GDM1 (cell line): ENCODE data around the gene MTHFR.

Experiments used
- DNase-seq: peaks from one replicate; lab custom pipeline; 2025; lab: John Stamatoyannopoulos, UW

The MTHFR gene

DNA sequence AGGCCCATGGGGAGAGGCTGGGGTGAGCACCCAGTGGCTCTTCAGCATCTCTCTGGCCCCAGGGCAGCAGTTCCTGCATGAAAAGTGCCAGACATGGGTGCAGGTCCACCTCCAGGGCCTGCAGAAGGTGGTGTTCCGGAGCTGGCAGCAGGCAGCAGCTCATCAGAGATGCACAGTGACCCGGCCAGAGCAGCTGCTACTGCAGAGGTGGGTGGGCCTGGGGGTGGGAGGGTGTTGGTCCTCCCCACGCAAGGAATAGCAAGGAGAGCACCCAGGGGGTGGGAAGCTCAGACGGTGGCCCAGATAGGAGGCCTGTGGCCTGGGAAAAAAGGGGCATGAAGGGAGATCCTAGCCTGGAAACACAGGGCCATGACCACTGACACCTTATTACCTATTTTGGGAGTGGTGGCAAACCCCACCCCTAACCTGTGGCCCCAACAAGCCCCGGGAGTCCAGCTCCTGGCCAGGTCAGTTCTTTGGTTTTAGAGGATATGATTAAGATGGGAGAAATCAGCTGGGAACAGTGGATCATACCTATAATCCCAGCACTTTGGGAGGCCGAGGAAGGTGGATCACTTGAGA lies 23.5 kb downstream of the MTHFR start:
- DNase-seq = no peak

DNA sequence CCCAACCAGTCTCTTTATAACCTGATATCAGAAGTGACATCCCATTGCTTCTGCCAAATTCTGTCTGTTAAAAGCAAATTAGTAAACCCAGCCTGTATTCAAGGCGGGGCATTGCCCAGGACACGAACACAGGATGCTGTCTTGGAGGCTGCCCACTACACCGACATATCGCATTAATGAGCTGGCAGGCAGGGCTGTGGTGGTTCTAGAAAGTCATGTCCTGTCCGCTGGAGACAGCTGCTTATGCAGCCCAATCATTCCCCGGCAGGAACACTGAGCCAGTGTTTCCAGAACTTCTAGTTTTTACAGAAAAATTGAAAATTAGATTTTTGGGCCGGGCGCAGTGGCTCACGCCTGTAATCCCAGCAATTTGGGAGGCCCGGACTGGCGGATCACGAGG lies 24.5 kb downstream of the MTHFR start:
- no peak for DNase-seq

DNA sequence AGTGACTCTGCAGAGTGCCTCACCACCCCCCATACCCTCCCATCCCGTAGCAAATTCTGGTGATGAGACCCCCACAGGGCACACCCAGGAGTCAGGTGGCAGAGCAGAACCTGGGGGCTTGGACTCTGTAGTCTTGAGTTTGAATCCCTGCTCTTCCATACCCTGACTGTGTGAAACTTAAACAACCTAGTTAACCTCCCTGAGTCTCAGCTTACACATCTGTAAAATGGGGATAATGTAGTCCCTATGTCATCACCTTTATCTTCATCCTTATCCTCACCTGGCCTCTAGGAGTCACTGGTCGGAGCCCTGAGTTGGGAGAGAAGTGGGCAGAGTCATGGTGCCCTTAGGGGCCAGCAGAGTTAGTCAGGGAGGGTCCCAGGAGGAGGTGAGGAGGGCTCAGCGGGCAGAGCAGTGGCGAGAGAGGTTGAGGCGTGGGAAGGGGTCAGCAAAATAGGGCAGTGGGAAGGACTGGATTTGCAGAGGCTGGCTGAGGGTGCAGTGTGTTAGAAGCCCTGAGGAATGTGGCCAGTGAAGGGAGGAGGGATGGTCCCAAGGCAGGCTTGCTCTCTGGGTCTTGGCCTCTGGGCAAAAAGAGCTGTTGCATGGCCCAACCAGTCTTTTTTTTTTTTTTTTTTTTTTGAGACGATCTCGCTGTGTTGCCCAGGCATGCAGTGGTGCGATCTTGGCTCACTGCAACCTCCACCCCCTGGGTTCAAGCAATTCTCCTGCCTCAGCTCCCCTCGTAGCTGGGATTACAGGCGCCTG lies 25.2 kb downstream of the MTHFR start:
- DNase-seq = no peak

DNA sequence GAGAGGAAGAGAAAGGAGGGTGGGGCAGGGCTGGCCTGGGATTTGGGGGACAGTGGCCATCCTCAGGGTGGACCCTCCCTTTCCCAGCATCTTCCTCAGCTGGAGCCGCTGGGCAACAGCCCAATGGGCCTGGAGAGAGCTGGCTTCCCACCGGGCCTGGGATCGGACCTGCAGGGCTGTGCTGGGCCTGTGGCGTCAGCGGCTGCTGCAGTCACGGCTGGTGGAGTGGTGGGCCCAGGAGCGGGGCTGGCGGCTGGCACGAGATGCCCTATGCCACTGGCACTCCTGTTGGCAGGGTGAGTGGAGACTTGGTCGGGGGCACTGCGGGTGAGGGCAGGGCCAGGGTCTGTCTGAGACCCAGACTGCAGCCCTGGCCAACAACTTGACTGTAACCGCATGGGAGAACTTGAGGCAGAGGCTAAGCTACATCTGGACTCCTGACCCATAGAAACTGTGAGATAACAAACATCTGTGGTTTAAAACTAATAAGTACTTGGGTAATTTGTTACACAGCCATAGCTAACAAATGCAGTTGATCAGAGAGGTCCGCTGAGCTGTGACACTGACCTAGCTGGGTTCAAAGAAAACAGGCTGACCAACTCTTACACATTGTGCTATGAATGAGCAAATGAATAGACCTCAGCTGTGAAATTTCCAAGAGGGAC lies 25.9 kb downstream of the MTHFR start:
- DNase-seq = no peak

DNA sequence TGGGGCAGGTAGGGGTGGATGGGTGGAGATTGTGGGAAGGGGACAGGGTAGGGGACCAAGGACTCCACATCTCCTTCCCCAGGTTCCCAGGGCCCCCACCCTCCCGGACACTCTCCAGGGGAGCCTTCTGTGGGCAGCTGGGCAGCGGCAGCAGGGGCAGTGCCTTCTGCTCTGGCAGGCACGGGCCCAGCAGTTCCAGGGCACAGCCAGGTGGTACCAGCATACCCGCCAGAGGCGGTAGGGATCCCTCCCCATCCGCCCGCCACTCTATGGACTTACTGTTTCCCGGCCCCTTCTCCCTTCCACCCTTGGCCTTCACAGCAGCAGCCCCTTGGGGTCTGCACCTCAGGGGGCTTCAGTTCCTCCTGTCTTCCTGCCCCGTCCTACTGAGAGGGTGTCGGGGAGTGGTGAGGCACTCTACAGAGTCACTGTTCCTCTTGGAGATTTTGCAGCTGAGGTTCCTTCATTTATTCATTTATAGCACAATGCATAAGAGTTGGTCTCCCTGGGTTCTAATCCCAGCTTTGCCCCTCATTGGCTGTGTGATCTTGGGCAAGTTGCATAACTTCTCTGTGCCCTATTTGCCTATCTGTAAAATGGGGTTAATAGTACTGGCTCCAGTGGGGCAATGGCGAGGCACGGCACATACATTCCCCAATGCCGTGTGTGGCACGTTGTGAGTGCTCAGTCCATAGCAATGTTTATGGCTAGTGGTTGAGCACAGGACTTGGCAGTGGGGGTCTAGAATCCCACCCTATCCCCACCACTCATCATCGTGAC lies 26.7 kb downstream of the MTHFR start:
- DNase-seq = no peak

DNA sequence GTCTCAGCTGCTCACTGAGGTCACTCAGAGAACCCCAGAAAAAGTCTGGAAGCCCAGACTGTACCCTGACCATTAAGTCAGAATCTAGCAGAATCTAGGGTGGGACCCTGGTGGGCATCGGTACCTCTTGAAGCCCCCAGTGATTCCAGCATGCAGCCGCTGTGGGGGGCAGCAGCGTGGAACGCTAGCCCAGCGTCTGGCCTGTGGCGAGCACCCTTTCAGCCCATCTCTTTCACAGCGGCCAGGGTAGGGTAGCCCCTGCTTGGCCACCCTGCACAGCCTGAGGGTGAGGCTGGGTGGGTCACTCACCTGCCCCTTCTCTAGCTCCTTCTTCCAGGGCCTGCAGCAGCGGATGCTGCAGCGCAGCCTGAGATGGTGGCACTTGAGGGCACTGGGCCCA lies 27.4 kb downstream of the MTHFR start:
- DNase-seq = no peak

DNA sequence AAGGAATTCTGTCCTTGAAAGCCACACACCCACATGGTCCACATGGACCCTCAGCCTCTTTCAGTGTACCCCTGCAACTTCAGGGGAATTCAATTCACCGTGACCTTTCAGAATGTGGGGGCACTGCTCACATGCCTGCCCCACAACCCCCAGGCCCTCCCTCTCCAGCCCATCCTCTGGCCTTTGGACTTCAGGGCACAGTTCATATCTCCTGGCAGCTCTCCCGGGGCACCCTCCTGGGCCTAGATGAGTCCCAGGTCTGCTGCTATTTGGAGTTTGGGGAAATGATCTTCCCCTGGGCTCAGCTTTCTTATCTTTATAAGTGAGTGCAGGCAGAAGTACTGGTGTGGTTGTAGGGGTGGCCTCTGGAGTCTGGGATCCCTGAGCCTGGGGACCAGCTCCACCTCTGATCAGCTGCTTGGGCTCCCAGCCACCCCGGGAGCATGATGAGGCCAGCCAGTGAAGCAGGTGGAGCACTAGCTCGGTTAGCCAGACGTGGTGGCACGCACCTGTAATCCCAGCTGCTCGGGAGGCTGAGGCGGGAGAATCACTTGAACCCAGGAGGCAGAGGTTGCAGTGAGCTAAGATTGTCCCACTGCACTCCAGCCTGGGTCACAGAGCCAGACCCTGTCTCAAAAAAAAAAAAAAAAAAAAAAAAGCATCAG lies 28.0 kb downstream of the MTHFR start:
- no peak for DNase-seq

DNA sequence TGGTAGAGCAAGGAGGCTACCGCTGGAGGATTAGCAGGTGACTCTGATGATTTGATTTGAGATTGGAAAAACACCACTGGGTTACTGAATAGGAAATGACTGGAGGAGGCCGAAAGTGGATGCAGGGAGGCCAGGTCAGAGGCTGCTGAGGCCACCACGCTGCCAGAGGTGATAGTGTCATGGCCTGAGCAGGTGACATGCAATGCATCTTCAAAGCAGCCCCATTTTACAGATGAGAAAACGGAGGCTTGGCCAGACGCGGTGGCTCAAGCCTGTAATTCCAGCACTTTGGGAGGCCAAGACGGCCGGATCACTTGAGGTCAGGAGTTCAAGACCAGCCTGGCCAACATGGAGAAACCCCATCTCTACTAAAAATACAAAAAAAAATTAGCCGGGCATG lies 31.0 kb downstream of the MTHFR start:
- no peak for DNase-seq

DNA sequence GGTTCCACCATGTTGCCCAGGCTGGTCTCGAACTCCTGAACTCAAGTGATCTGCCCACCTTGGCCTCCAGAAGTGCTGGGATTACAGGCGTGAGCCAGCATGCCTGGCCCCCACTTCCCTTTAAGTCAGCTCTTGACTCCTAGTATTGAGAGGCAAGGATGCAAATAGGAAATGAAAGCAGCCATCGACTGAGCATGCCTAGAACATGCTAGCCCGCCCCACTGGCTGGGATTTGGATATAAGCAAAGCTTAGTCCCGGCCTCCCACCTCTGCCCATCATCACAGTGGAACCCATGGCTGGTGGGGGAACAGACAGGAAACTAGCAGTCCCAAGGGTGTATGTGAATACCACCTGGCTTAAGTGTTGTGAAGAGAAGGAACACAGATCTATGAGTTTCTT lies 33.3 kb downstream of the MTHFR start:
- no peak for DNase-seq

DNA sequence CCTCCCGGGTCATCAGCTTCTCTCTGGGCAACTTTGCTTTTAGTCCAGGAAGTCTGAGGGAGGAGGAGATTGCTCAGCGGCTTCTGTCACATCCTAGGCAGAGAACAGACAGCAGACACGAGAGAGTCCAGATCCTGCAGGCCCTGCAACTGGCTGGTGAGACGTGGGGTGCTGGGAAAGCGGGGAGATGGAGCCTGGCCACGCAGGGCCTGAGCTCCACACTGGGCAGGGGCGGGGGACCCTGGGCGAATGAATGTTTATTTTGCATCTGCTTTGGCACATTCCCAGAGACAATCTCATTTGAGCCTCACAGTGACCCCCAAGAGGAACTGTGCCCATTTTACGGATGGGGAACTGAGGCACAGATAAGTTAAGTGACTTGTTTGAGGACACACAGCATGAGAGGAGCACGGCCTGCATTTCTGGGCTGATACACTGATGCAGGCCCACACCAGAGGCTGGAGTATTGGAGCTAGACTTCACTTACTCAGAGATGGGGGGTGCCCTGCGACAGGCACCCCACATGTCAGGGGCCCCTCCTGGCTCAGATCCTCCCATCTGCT lies 34.2 kb downstream of the MTHFR start:
- no peak for DNase-seq

DNA sequence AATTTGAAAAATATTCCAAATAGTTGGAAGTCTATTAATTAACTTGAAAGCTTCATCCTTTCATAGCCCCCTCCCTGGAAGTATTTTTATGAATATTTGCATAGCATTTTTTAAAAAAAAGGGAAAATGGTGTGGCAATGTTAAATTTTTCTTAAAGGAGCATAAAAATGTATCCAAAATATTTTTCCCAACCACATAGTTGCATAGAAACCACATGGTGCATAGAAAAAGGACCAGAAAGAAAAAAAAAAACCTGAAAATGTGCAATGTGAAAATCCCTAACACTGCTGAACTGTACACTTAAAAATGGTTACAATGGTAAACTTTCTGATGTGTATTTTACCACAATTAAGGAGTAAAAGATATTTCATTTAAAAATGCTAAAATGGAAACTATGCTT lies 35.8 kb downstream of the MTHFR start:
- DNase-seq = no peak

DNA sequence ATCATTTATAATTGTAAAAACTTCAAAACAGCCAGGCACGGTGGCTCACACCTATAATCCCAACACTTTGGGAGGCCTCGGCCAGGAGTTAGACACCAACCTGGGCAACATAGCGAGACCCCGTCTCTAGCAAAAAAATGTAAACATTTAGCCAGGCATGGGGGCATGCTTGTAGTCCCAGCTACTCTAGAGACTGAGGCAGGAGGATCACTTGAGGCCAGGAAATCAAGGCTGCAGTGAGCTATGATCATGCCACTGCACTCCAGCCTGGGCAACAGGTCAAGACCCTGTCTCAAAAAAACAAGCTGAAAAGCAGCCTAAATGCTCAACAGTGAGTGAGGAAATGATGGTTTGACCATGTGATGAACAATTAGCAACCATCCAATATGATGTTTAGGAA lies 36.5 kb downstream of the MTHFR start:
- no peak for DNase-seq

DNA sequence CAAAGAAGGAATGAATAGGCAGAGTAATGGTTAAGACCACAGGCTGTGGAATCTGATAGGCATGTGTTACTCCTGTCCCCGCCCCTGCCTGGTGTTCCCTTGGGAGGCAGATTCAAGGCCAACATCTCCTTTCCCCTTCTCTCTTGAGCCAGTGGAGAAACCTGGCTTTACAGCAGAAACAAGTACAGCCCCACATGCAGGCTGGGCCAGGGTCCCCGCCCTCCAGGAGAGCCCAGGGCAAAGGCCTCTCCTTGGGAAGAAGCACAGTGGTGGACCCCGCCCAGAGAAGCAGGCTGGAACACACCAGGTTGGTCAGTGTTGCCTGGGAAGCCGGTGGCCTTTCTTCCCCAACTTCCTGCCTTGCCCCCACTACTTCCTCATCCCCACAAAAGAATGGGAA lies 36.9 kb downstream of the MTHFR start:
- no peak for DNase-seq

DNA sequence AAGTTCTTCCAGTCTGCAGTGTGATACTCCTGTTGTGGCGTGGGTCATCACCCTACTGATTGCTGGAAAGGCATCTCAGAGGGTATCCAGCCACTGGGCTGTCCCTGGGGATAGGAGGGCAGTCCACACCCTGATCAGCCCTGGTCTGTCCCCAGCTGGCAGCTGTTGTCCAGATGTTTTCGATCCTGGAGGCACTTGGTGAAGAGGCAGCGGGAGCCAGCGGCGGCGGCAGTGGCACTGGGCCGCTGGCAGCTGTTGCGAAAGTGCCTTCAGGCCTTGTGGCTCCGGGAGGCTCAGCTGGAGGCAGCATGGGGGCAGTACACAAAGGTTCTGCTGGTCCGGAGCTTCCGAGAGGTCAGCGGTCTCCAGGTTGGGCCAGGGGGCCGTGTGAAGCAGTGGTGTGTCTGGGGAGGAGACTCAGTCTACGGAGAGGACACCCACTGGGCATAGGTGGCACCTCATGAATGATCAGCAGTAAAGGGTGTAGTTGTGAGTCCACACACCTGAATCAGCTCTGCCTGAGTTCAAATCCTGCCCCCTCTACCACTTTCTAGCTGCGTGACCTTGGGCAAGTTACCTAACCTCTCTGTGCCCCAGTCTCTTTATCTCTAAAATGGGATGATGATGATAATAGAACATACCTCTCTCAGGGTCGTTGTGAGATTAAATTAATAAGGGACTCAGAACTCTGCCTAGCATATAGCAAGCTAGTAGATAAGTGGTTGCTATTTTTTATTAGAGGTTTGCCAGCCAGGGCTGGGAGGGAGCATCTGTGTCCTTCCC lies 37.7 kb downstream of the MTHFR start:
- DNase-seq = no peak

DNA sequence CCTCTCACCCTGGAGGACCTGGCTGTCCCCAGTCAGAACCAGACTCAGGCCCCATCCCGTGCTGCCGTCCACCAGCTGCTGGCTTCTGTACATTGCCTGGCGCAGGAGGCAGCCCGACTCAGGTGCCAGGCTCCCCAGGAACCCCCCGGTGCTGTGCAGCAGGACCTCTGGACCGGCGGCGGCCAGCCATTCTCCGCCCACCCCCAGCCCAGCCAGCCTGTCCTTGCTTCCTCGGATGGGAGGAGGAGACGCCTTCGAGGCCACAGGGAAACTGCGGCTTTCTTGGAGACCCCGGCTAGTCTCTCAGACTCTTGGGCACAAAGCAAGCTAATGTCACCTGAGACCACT lies 39.4 kb downstream of the MTHFR start:
- no peak for DNase-seq

DNA sequence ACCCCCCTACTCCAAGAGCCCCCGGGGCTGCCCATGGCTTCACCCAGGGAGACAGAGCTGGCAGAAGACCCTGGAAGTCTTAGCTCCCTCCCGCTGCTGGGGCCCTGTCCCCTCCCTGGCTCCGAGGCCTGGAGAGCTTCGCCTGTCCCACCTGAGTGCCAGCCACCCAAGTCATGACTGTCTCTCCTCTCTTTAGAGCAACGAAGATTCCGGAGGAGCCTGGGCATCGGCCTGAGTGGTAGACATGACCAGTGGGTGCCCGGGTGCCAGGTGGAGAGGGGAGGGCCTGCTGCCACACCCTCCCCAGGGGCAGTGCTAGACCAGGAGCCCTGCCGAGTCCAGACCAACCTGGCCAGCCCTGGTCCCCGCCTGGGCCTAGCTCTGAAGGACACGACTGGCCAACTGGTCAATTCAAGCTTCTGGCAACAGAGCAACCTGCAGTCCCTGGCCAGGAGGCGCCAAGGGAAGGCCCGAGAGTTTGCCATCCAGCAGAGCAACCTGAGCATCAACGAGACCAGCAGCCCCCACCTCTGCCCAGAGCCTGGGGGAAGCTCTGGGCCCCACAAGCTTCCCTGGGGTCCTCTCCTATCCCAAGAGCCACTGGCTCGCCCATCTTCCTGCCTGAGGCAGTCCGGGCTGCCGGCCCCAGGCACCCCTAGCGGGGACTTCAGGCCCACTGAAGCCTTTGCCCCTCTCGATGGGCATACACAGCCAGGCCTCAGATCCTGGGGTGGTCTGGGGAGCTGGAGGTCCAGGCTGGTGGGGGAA lies 39.9 kb downstream of the MTHFR start:
- no peak for DNase-seq

DNA sequence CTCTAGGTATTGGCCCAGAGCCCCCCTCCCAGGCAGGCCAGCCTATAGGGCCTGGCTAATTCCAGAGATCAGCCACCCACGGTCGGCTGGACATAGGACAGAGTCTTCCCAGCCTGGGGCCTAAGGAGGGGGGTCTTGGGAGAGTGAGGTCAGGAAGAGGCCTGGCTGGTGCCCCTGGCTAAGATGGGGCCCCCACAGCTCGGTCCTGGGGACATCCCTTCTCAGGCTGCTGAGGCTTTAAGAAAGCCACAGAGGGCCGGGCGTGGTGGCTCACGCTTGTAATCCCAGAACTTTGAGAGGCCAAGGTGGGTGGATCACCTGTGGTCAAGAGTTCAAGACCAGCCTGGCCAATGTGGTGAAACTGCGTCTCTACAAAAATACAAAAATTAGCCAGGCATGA lies 41.2 kb downstream of the MTHFR start:
- no peak for DNase-seq

DNA sequence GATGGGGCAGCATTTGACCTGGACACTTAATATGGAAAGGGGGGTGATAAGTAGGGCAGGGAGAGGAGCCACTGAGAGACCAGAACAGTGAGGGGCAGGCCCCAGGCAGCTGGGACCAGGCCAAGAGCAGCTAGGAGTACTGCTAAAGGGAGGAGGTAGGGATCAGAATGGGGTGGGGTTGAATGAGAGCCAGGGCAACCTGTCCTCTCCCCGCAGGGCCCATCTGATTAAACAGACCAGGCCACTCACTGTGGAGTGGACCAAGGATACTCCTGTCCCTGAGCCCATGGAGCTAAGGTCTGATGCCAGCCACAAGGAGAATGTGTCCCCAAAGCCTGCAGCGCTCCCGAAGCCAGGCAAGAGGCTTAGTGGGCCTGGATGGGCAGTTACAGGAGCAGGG lies 41.6 kb downstream of the MTHFR start:
- DNase-seq = no peak

DNA sequence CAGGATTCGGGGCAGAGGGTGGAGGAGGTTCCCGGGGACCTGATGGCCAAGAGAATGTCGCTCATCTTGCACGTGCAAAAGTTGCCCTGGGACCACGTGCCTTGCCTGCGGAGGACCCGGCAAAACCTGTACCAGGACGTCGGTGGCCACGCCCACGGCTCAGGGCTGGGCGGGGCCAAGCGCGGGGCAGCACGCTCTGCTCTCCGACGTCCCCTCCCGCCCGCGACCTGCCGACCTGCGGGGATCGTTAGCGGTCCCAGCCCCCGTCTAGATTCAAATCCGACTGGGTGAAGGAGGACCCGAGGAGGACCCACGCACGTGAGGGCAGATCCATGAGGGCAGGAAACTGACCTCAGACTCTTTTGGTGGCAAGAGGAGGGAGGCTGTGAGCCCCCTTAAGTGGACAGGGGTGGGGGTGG lies 43.8 kb downstream of the MTHFR start, which contains the start of gene C1orf167:
C1orf167 (plus strand) TSS at position 206 of the 419 bp plus-strand sequence. CDS start 2,208 bp downstream, outside the sequence.
- DNase-seq = no peak

DNA sequence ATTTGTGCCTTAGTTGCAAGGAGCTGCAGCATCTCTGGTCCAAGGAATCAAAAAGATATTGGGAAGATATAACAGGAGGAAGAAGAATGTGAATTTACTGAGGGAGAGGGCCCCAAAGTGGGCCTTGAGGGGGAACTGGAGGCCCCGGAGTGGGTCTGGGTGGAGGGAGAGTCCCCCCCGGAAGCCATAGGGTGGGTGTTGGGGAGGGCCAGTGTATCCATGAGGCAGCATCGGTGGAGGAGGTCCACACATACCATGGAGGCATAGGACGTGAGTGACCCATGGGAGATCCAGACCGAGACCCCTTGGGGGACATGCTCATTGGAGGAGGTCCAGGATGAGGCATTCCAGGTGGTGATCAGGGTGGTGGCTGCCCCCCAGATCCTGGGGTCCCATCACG lies 44.5 kb downstream of the MTHFR start:
- no peak for DNase-seq
